Panc1 (cell line): ENCODE data around the gene SAYSD1.

Experiments
- CTCF ChIP-seq: fragments of 450-650 bp; IDR thresholded peaks from 2 replicates; pipeline ENCODE4 v1.5.1; 2017; ENCODE audit warnings: mild to moderate bottlenecking
- POLR2AphosphoS5 ChIP-seq: IDR thresholded peaks from 2 replicates; pipeline ENCODE4 v1.6.1; 2012; ENCODE audit warnings: mild to moderate bottlenecking, low read depth, low read length, moderate library complexity

GRCh38 chr6:39056681-39057080 is 58.3 kb downstream of the SAYSD1 start:
- TF ChIP-seq CTCF (no peak), POLR2AphosphoS5 (no peak)
